ENCODE data around the gene SSBP2.

The SSBP2 gene

DNA sequence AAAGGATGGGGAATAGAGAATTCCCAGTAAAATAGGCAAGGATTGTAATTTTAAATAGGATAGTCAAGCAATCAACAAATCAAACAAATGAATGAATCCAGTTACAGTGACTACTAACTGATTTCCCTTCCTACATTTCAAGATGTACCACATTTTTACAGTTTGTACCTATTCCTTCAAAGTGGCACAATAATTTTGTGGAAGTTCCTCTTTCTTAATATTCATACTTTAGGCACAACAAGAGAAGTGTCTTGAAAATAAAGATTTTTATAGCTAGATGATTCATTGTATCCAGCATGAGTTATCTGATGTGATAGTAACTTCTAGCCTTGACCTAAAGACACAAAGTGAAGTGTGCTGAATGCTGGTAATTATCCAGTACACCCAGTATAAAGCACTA is 234.8 kb downstream of the SSBP2 start:
- Histone ChIP-seq H3K4me1 (ENCODE audit: control insufficient read depth in 1 of 2, insufficient read depth in 1 of 2, low read depth in 1 of 2, low read length in 1 of 2) (no peaks in the 10 kb centered on the region), H3K27me3 (no peaks in the 10 kb centered on the region), H3K27ac (no peak overlapping the region), H3K4me3 (ENCODE audit: low read depth in 1 of 2, low read length in 1 of 2) (no peak overlapping the region), H3K9me3 (no peaks in the 10 kb centered on the region), H3K36me3 (no peaks in the 10 kb centered on the region)
- TF ChIP-seq, protein P1, sequence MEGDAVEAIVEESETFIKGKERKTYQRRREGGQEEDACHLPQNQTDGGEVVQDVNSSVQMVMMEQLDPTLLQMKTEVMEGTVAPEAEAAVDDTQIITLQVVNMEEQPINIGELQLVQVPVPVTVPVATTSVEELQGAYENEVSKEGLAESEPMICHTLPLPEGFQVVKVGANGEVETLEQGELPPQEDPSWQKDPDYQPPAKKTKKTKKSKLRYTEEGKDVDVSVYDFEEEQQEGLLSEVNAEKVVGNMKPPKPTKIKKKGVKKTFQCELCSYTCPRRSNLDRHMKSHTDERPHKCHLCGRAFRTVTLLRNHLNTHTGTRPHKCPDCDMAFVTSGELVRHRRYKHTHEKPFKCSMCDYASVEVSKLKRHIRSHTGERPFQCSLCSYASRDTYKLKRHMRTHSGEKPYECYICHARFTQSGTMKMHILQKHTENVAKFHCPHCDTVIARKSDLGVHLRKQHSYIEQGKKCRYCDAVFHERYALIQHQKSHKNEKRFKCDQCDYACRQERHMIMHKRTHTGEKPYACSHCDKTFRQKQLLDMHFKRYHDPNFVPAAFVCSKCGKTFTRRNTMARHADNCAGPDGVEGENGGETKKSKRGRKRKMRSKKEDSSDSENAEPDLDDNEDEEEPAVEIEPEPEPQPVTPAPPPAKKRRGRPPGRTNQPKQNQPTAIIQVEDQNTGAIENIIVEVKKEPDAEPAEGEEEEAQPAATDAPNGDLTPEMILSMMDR (IDR thresholded peaks at IDR 0.05): no peak

DNA sequence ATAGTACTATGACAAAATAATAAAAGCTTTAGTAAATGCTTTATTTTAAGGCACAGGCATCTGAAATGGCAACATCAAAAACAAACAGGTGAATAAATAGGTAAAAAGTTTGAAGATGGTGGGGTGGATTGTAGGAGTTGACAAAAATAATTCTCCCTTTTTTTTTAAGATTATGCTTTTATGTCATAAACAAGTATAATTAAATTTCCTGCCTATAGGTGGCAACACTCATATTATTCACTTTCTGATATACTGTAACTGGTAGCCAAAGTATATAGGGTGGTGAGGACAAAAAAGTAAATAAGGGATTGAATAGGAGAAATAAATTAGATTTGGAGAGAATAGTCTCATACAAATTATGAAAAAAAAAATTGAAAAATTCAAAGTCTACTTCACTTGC is 236.9 kb downstream of the SSBP2 start:
- H3K27me3 ChIP-seq: no peaks in the 10 kb centered on the region
- TF ChIP-seq, protein P1 (IDR thresholded peaks at IDR 0.05): no peak
- H3K27ac ChIP-seq: no peak overlapping the region
- H3K36me3 ChIP-seq: no peaks in the 10 kb centered on the region
- no peak overlapping the region for H3K4me3 ChIP-seq (ENCODE audit: low read depth in 1 of 2, low read length in 1 of 2)
- no peaks in the 10 kb centered on the region for H3K4me1 ChIP-seq (ENCODE audit: control insufficient read depth in 1 of 2, insufficient read depth in 1 of 2, low read depth in 1 of 2, low read length in 1 of 2)
- H3K9me3 ChIP-seq: no peaks in the 10 kb centered on the region

DNA sequence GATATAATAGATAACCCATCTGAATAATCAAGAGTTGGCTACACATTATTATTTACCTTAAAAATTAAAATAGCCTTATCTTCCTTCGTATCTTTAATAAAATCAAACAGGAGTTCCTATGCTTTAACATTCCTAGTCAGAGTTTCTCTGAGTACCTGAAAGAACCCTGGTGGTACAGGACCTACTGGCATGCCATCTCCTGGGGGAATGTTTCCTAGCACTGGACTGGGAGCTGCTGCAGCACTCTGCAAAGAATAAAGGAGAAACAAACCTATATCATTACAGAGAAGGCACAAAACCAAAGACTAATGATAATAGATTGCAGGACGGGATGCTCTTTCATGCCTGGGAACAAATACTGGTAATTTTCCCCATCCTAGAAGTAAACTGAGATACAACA is 237.4 kb downstream of the SSBP2 start:
- H3K4me1 ChIP-seq (ENCODE audit: control insufficient read depth in 1 of 2, insufficient read depth in 1 of 2, low read depth in 1 of 2, low read length in 1 of 2): no peaks in the 10 kb centered on the region
- no peak overlapping the region for H3K27ac ChIP-seq
- H3K36me3 ChIP-seq: no peaks in the 10 kb centered on the region
- no peak overlapping the region for H3K4me3 ChIP-seq (ENCODE audit: low read depth in 1 of 2, low read length in 1 of 2)
- no peaks in the 10 kb centered on the region for H3K9me3 ChIP-seq
- H3K27me3 ChIP-seq: no peaks in the 10 kb centered on the region
- TF ChIP-seq, protein P1 (IDR thresholded peaks at IDR 0.05): no peak

DNA sequence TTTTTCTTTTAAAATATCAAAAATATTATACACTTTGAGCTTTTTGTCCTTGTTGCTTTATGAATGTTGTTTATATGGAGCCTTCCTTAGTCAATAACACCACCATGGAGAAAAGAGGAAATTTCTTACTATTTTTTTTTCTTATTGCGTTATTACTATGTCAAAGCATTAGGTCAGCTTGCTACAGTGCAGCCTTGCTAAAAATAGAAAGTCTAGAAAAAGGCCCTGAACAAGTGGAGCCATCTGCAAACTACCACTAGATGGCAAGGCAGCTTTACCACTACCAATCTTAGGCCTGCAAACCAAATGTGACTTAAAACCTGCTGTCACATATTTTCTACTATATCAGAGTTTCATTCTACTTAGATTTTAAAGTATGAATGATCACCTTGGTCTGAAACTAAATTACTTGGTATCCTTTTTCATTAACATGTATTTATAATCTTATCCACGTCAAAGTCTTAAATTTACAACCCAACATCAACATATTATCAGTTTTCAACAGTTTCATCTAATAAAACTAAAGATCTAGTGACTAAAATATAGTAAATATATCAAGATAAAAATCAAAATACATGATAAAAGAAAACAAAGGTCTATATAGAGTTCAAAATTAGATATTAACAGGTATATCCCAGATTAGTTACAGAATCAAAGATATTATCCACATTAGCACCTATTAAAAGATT is 243.9 kb downstream of the SSBP2 start:
- Histone ChIP-seq H3K27ac (no peak overlapping the region), H3K36me3 (no peaks in the 10 kb centered on the region), H3K9me3 (no peaks in the 10 kb centered on the region), H3K4me1 (ENCODE audit: control insufficient read depth in 1 of 2, insufficient read depth in 1 of 2, low read depth in 1 of 2, low read length in 1 of 2) (peaks cover 0 to 4% of the 10 kb centered on the region in 2 experiments), H3K4me3 (ENCODE audit: low read depth in 1 of 2, low read length in 1 of 2) (no peak overlapping the region), H3K27me3 (no peaks in the 10 kb centered on the region)
- TF ChIP-seq, protein P1 (IDR thresholded peaks at IDR 0.05): no peak

DNA sequence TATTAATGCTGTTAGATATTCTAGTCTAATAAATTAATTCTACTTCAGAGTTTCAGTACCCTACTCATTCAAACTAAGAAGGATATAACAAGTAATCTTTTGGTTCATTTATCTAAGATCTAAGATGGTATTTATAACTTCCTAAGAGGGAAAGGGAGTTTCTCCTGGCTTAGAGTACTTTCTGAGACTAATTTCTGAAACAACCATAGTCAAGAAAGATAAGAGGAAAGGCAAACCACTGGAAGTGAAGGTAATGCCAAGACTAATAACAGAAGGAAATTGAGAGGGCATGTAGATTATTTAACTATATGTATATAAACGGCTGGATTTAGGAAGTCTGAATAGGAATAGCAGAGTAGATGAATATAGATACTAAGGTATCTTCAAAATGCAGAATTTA is 244.5 kb downstream of the SSBP2 start:
- H3K9me3 ChIP-seq: no peaks in the 10 kb centered on the region
- no peaks in the 10 kb centered on the region for H3K27me3 ChIP-seq
- no peak overlapping the region for H3K27ac ChIP-seq
- H3K36me3 ChIP-seq: no peaks in the 10 kb centered on the region
- peaks cover 0 to 4% of the 10 kb centered on the region in 2 experiments for H3K4me1 ChIP-seq (ENCODE audit: control insufficient read depth in 1 of 2, insufficient read depth in 1 of 2, low read depth in 1 of 2, low read length in 1 of 2)
- TF ChIP-seq, protein P1 (IDR thresholded peaks at IDR 0.05): no peak
- no peak overlapping the region for H3K4me3 ChIP-seq (ENCODE audit: low read depth in 1 of 2, low read length in 1 of 2)

Data from neutrophil (primary cell).